Fibroblast of peridontal ligament (primary cell): ENCODE measurements around the gene RIOX2.
A peak's percentile ranks its signal among the peaks of the same experiment; 100 is the strongest.
"Not testable (repeated sequence)": the region's sequence is repeated elsewhere in the genome, so short reads cannot be mapped to it uniquely, and the experiment has no call there.

Experiments
- DNase-seq: peaks from one replicate; pipeline ENCODE4 v3.0.0-alpha.2; 2010; ENCODE audit errors: extremely low read depth

Gene RIOX2

GRCh38 chr3:97911459-97911858 is 60.8 kb downstream of the RIOX2 start:
- no peak for DNase-seq

GRCh38 chr3:97910931-97911351 is 61.3 kb downstream of the RIOX2 start:
- DNase-seq, result no peak

- not testable (repeated sequence) for DNase-seq
These were observed 61.9 kb downstream of the RIOX2 start for GRCh38 chr3:97910236-97910831.

DNA sequence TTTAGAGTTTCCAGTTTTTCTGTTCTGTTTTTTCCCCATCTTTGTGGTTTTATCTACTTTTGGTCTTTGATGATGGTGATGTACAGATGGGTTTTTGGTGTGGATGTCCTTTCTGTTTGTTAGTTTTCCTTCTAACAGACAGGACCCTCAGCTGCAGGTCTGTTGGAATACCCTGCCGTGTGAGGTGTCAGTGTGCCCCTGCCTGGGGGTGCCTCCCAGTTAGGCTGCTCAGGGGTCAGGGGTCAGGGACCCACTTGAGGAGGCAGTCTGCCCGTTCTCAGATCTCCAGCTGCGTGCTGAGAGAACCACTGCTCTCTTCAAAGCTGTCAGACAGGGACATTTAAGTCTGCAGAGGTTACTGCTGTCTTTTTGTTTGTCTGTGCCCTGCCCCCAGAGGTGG is 62.4 kb downstream of the RIOX2 start:
- DNase-seq, result not testable (repeated sequence)

GRCh38 chr3:97901313-97902248 is 70.7 kb downstream of the RIOX2 start:
- peak; percentile 46 for DNase-seq

GRCh38 chr3:97899331-97899730 is 72.9 kb downstream of the RIOX2 start:
- no peak for DNase-seq

GRCh38 chr3:97896547-97896946 is 75.7 kb downstream of the RIOX2 start:
- DNase-seq, result no peak

DNA sequence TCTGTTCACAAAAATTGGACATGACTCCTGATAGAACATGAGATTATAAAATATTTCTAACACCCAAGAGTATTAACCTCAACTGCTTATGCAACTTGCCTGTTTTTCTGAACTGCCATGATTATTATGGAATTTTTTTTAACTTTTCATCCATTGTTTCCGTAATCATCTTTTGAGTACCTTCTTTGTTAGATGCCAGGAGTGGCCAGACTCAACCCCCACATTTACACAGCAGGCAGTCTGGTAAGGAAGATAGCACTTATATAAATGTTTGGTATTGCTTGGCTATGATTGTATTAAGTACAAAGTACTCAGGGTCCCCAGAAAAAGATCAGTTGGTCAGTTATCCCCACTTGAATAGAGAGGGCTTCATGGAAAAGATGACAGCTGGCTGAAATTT is 76.1 kb downstream of the RIOX2 start:
- DNase-seq, result no peak

GRCh38 chr3:97895216-97895615 is 77.0 kb downstream of the RIOX2 start:
- DNase-seq, result no peak

GRCh38 chr3:97892852-97893251 is 79.4 kb downstream of the RIOX2 start:
- DNase-seq, result no peak
